ENCODE measurements around the gene STAC.

The STAC gene, protein sequence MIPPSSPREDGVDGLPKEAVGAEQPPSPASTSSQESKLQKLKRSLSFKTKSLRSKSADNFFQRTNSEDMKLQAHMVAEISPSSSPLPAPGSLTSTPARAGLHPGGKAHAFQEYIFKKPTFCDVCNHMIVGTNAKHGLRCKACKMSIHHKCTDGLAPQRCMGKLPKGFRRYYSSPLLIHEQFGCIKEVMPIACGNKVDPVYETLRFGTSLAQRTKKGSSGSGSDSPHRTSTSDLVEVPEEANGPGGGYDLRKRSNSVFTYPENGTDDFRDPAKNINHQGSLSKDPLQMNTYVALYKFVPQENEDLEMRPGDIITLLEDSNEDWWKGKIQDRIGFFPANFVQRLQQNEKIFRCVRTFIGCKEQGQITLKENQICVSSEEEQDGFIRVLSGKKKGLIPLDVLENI

DNA sequence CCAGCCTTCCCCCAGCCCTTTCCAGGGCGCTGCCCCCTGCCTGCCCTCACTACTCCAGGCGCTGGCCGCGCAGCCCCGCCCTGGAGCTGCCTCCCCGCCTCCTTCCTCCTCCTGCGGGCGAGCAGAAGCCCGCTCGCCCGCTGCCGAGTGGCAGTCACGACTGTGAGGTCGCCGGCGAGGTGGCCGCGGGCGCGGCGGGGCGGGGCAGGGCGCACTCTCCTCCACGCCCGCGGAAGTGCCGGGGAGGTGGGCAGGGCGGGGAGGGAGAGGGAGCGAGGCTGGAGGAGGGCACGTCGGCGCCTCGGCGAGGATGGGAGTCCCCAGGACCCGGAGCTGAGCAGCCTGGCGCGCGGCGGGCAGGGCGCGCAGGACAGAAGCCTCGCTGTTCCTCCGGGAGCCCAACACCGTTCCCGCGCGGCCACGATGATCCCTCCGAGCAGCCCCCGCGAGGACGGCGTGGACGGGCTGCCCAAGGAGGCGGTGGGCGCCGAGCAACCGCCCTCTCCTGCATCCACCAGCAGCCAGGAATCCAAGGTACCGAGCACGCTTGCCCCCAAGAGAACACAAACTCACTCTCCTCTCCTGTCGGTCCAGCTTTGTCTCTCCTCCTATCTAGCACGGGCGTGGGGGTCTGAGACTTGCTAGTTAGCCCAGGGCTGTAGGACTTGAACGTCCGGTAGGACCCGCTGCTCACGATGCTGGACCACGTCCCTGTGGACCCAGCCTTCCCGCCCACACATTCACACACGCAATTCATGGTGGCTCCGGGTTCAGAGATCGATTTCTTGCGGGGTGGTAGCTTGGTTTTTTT is at the start of gene STAC:
Gene STAC, plus strand, starts transcription at position 284 of the 811 bp plus-strand sequence. Its CDS starts 140 bp downstream, at position 424.
- no peak for DNase-seq (ENCODE audit: extremely low read depth in 1 of 2, low read depth in 1 of 2)

DNA sequence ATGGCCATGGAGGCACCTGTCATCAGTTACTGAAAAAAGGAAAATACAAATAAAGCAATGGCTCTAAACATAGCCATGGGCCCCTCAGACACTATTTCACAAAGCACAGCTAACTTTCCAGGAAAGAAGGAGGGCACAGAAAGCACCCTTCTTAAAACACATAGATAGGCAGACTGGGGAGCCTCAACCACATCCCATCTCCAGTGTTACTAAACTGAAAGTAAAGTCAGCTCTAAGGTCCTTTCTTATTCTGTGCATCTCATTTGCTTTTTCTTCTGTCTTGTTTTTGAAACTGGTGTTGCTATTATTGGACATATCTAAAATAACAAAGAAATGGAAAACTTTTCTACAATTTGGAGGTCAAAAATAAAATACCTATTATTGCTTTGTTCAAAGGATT is 48.2 kb upstream of the STAC start:
- DNase-seq (ENCODE audit: extremely low read depth in 1 of 2, low read depth in 1 of 2): no peak

DNA sequence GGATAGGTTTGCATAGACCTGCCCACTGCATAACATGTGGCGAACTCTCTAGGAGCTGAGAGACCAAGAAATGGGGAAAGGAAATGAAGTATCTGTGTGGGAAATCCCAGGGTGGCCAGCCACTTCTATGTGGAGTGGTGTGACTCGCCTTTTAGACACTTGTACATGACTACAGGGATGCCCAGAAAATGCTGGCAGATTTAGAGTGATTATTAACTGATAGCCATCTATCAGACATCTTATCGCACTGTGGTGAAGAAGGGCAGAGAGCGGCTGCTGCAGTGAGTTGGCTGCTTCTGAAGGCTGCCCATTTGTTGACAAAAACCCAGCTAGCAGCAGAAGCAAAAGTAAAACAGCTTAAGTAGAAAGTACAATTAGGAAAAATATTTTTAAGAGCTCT is 18.1 kb upstream of the STAC start:
- DNase-seq (ENCODE audit: extremely low read depth in 1 of 2, low read depth in 1 of 2): no peak

DNA sequence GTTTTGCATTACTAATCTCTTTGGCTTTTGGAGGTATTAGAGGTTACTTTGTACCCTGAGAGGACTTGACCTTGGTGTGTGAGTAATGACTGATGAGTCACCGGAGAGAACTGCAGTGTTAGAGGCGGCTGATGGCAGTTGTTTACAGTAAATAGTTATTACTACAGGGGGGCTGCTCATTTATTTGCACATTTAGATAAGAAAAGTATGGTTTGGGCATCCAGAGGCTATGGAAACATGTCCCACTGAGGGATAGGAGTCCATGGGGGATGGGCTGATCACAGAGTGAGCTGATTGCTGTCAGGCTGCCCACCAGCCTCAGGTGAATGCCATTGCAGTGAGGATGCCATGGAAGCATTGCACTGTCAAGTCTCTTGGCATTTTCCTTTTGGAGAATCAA is 17.3 kb upstream of the STAC start:
- DNase-seq (ENCODE audit: extremely low read depth in 1 of 2, low read depth in 1 of 2): no peak

DNA sequence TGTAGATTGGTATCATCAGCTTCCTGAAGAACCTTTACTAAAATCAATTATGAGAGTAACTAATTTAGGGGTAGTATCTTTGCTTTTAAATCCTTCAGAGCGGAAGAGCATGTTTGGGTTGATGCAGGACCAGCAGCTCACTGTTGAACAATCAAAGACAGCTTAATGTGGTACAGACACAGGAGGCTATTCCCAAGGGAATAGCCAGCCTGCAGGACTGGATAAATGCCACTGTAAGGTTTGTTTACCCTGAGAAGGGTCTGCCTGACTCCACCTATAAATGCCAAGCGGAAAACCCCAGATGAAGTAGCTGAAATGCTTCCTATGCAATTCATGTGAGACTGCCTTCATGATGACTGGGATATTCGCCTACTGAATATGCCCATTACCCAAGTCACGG is 16.0 kb upstream of the STAC start:
- no peak for DNase-seq (ENCODE audit: extremely low read depth in 1 of 2, low read depth in 1 of 2)

DNA sequence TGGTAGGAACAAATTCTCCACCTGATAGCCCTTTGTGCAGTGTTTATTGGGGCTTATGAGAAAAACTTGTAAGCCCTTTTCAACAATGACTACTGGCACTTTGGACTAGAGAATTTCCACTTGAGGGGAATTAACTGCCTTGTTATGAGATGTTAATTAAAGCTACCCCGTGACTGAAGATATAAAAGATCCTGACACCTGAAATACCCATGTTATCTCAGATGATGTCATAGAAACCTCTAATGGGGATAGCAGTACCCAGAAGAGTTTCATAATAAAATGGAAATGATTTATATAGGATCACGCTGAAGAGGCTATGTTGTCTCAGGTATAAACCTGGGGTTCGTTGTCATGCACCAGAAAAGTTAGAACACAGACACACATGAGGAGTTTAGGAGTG is 14.5 kb upstream of the STAC start:
- no peak for DNase-seq (ENCODE audit: extremely low read depth in 1 of 2, low read depth in 1 of 2)

DNA sequence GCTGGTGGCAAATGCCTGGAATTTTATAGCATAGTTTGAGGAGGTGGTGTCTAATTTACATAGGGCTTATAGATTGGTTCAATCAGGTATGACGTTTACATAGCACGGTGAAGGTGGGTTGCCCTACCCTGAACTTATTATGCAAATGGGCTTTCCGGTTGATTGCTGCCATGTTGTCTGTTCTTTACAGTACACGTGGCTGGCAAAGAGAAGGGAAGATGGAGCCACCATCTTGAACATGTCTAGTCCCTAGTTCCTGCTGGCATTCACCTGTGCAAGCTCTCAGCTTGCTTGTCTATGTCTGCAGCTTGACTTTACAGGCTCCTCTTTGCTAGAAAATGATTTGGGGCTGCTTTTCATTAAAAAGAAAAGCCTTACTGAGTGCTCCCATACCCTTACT is 14.0 kb upstream of the STAC start:
- DNase-seq (ENCODE audit: extremely low read depth in 1 of 2, low read depth in 1 of 2): no peak

DNA sequence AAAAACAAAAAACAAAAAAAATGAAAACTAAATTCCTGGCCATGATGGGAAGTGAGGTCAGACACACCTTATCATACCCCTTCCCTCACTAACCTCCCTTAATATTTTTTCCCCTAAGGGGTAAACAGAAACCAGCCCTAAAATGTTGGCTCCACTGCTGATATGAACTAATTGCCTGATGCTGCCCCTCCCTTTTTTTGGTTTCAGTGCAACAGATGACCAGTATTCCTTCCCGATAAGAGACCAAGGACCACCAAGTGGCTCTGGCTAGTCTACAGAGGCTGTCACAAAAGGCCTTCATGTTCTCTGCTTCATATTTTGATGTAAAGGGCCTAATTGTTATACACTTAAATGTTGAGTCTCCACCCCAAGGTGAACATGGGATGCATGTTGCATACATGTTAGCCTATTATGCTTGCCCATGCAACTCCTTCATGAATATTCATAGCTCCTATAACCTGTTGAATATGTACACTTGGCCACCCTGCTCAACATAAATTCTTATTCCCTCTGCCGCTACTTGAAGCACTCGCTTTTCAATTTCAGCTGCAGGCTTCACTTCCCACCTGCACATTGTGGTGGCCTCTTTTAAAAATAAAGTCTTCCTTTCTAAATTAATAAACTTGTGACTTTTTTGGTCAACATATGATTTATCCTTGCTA is 12.3 kb upstream of the STAC start:
- DNase-seq (ENCODE audit: extremely low read depth in 1 of 2, low read depth in 1 of 2): no peak

DNA sequence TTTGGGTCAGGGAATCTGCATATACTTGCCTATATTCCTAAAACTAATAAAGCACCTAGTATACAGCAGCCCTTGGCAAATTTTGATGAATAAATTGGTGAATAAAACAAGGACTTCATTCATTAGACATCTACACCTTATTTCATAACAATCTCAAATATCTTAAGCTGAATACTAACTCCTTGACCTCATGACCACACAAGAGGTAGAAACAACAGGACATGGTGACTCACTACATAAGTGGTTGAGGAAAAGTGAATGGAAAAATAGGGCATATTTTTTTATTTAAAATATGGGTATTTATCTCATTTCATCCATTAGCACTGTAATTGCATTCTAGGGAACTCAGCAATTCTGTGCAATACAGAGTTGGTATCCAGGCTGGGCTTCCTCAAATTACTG is 7.8 kb upstream of the STAC start:
- DNase-seq (ENCODE audit: extremely low read depth in 1 of 2, low read depth in 1 of 2): no peak

DNA sequence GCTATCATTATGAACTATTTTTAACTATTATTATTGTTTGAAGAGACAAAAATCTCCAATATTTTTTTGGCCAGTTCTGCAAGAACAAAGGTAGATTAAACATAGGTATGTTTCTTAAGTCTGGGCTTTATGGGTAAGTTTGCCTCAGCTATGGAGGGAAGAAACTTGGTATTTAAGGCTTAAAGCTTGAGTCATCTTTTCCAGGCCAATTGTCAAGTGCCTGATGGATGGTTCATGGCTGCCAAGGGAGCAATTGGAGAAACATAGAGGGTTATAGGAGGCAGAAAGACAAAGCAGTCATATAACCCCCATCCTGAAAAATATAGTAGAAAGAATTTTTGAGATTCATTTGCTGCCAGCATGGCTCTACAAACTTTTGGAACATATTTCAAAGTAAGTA is 7.2 kb upstream of the STAC start:
- DNase-seq (ENCODE audit: extremely low read depth in 1 of 2, low read depth in 1 of 2): no peak

DNA sequence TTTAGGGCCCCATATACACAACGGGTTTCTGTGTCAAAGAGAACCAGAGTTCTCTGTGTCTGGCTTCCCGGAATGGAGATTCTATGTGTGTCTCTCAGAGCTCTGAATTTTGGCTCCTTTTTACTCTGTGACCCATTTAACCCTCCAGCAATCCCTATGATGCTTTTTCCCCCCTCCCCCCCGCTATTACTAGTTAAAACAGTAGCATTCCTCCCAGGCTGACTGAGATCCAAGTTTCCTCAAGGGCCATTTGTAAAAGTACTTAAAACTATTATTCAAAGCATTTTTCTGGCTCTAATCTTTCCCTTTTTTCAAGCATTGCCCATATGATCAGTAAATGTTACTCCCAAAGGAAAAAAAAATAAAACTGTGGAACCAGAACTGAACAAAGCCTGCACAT is 6.6 kb upstream of the STAC start:
- no peak for DNase-seq (ENCODE audit: extremely low read depth in 1 of 2, low read depth in 1 of 2)

DNA sequence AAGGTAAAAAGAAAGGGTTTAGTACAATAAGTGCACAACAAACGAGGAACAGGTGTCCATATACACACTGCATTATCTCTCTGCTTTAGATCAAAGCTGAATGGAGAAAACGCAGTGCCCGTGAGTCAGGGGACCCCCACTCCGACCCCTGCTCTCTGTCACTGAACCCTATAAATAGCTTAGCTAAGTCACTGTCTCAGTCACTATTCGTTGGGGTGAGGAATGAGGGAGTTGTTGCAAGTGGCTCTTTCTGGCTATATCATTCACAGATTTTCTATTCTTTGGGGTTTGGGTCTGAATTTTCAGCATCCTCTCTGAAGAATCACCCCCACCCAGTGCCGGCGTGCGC is 458 bp upstream of the STAC start:
- no peak for DNase-seq (ENCODE audit: extremely low read depth in 1 of 2, low read depth in 1 of 2)

DNA sequence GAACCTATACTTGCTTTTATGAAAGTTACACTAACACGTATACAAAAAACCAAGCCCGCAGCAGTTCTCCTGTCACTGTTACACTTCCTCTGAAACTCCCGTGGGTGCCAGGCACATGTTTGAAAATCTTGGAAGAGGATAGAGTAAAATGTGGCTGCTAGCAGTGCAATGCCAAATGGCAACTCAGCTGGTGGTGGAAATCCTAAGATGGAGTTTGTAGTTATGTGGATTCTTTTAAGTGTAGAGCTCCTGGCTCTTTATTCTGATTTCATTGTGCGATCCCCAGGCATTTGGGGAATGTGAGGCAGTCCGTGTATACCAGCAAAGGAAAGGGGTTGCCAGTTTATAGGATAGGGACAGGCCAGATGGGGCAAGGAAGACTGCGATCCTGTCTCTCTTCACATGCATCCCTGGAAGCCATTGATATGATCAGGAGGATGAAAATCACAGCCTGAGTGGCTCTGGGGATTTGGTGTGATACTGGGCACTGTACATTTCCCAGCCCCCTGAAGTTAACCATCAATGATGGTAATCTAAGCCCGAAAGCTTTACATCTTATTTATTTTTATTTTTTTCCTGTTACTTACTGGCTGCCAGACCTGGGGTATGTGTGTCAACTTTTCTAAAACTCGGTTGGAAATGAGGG is 1.1 kb downstream of the STAC start:
- DNase-seq (ENCODE audit: extremely low read depth in 1 of 2, low read depth in 1 of 2): no peak

DNA sequence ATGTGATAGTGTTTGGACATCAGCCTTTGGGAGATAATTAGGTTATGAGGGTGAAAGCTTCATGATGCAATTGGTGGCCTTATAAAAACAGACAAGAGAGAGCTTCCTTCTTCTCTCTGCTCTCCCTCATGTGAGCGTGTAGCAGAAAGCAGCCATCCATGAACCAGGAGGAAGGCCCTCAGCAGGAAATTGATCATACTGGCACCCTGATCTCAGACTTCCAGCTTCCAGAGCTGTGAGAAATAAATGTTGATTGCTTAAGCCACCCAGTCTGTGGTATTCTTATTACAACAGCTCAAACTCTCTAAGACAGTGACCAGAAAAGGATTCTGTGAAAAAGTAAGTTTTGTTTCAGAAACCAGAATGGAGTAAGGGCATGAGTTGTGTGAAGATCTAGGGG is 13.3 kb downstream of the STAC start:
- no peak for DNase-seq (ENCODE audit: extremely low read depth in 1 of 2, low read depth in 1 of 2)

DNA sequence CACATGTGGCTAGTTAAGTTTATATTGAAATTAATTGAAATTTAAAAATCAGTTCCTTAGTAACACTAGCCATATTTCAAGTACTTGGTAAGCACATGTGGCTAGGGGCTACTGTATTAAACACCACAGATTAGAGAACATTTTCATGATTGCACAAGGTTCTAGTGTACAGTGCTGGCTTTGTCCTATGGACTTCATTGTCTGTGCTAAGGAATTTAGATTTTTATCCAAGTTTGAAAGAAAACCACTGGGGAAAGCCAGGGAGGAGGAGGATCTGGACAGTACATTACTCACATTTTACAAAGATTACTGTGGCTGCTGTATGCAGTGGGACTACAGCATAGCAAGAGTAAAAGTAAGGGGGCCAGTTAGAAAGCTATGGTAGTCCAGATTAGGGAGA is 13.9 kb downstream of the STAC start:
- no peak for DNase-seq (ENCODE audit: extremely low read depth in 1 of 2, low read depth in 1 of 2)

DNA sequence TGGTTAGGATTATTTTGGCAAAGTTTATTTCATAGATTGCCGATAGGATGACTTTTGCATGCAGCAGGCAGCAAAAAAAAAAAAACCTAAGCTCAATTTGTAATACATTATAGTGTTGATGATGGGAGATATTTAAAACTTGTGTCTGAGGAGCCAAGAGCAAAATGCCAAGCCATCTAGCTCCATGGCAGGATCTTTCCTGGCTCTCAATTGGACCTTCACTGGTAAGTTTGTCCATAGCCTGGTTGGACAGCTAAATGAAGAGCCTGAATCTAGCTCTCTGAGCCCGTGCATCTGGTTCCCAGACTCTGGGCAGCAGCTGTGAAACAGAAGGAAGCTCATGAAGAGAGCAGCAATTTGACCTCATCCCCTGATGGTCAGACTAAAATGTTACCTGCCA is 17.5 kb downstream of the STAC start:
- DNase-seq (ENCODE audit: extremely low read depth in 1 of 2, low read depth in 1 of 2): no peak

DNA sequence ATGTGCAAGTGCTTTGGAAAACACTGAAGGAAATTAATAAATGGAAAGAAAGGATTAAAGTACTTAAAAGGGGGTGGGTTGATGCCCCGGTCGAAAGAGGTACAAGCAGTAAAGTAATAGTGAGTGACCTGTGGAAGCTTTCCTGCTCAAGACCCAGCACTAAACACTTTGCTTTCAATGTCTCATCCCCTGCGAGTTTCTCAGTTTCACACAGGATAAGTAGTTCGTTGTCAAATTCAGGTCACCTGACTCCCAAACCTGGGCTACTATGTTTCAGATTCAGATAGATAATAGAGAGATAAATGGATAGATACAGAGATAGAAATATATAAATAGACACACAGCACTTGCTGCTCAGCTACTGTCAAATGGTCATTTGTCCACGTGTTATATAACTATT is 19.6 kb downstream of the STAC start:
- DNase-seq (ENCODE audit: extremely low read depth in 1 of 2, low read depth in 1 of 2): no peak

DNA sequence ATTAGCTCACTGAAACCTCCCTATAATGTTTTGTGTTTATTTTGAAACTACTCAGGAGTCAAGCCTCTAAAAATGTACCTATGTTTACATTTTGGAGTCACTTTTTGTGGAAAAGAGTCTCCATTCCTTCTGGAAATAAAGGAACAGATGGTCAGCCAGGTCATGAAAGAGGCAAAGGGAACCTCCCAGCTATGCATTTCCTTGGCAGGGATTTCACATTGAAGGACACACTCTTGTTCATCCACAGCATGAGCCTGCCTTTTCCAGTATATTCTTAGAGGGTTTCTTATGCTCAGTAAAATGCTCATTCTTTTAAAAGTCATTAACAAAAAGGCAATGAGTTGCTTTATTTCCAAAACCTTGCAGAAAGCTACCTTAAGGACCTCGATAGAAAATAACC is 20.8 kb downstream of the STAC start:
- DNase-seq (ENCODE audit: extremely low read depth in 1 of 2, low read depth in 1 of 2): no peak

DNA sequence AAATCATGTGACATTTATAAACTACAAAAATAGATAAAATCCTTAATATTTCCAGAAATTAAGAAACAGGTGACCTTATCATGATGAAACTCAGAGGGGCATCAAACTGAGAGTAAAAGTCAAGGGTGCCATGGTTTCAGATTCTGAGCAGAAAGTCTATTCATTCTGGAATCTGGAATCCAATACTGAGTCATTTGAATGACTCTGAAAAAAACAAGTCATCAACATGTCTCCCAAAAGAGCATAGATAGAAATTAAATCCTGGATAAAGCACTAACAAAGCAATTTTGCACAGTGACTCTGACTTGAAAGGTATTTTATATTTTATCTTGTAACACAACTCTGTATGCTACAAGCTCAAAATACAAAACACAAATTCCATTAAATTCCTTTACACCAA is 23.4 kb downstream of the STAC start:
- DNase-seq (ENCODE audit: extremely low read depth in 1 of 2, low read depth in 1 of 2): no peak

DNA sequence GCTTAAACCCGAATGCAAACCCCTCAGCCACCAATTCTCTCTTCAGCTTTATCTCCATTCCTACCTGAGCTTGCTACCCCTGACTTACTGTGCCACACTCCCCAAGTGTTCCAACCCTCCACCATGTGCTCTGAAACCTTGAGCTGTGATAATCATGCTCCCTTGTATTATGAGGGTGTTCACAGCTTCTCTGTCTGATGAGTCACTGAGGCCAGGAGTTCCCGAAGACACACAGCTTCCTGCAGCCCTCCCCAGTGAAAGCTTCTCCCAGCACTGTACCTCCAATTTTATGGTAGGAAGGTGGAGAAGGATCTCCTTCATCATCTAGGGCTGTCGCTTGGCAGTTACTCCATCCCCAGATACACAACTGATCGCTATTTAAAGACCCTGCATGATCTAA is 24.9 kb downstream of the STAC start:
- no peak for DNase-seq (ENCODE audit: extremely low read depth in 1 of 2, low read depth in 1 of 2)

DNA sequence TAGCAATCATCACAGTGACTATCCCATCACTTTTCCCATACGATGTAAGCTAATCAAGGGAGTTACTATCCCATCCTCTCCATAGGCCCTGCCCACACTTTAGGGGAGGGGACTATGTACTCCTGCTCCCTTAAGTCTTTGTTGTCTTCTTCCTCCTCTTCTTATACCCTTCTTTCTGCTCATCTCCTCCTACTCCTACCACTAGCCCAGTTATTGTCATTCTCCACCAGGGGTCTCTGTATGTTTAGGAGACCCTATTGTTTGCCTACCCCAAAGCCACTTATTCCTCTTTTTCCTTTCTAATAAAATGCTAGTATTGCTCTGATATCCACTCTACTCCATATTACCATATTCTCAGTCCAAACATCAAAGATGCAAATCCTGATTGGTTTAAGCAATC is 27.8 kb downstream of the STAC start:
- DNase-seq (ENCODE audit: extremely low read depth in 1 of 2, low read depth in 1 of 2): no peak

Data from stimulated activated CD8-positive, alpha-beta memory T cell treated with anti-CD3 and anti-CD28 coated beads, Interleukin-7, amount 100 ng/mL, for 48 hours (primary cell).